VCaP (cell line): ENCODE results near the gene EEF1E1.
"Not testable (repeated sequence)": the region's sequence is repeated elsewhere in the genome, so short reads cannot be mapped to it uniquely, and the experiment has no call there.

Experiments used
- H3K27ac ChIP-seq: fragments of 450-650 bp; 2 replicates; pipeline ENCODE4 v1.5.1; 2017
- CTCF ChIP-seq: fragments of 450-650 bp; conservative IDR thresholded peaks from 2 replicates; pipeline ENCODE4 v1.5.1; 2017; ENCODE audit warnings: mild to moderate bottlenecking, moderate library complexity

Gene EEF1E1

DNA sequence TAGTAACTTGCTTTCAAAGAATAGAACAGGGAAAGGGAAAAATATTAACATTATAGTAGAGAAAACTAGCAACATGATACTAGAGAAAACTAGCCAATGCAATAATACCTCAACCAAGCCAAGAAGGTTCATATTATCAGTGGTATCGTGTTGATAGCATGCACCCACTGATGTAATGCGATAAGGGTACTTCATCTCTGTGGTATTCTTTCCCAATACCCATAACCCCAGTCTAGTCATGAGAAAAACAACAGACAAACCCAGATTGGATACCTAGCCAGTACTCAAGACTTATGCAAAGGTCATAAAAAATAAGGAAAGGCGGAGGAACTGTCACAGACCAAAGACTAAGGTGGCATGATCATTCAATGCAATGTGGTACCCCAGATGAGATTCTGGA is 59.1 kb downstream of the EEF1E1 start:
- no peak overlapping the region for H3K27ac ChIP-seq
- TF ChIP-seq CTCF = no peak

DNA sequence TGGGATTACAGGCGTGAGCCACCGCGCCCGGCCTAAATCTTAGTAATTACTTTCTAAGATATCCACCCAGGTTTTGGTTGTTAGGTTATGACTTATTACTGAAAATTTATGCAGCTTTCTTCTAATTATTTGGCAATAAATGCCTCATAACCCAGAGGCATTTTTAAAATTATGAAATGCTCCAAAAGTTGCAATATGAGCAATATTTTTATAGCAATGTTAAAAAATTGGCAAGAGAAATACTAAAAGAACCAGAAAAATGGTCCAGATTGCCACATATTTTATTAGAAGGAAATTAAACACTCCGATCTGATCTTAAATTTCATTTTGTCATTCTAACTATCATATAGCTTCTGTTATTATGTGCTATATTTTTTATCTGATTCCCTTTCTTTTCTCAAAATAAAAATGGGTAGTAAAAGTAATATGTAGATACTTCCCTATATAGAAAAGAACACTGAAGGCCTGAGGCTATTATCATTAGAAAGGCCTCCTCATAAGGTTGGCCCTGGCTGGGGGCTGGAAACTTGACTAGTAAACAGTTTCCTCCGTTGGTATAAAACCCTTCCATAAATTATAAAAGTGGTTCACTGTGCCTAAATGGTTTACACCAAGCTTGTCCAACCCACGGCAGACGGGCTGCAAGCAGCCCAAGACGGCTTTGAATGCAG is 60.3 kb downstream of the EEF1E1 start:
- no peak overlapping the region for H3K27ac ChIP-seq
- no peak for TF ChIP-seq CTCF

DNA sequence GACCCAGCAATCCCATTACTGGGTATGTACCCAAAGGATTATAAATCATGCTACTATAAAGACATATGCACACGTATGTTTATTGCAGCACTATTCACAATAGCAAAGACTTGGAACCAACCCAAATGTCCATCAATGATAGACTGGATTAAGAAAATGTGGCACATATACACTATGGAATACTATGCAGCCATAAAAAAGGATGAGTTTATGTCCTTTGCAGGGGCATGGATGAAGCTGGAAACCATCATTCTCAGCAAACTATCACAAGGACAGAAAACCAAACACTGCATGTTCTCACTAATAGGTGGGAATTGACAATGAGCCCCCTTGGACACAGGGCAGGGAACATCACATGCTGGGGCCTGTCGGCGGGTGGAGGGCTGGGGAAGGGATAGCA is 68.2 kb downstream of the EEF1E1 start:
- not testable (repeated sequence) for H3K27ac ChIP-seq

- no peak for TF ChIP-seq CTCF
These were observed 71.4 kb downstream of the EEF1E1 start for GRCh38 chr6:8030920-8031319.

More at GRCh38 chr6:8030920-8031319, 71.4 kb downstream of the EEF1E1 start:
- no peak overlapping the region for H3K27ac ChIP-seq
